OCI-LY7 (cell line): ENCODE results near the gene HACD3. TPM values are rescaled to one million over a fixed set of nuclear protein-coding genes. Genes with fewer than 3 reads are reported as not detected.

ENCODE experiments used
- BruUV-seq: library from RNA; stranded (reverse); fragments of 400-500 nt; replicated peaks from 2 replicates; lab custom pipeline; 2021; lab: Mats Ljungman, UMichigan
- CTCF ChIA-PET: fragments of 300-600 bp; sonication (Branson Sonifier 250); formaldehyde crosslinking; loops from one replicate; lab custom pipeline; 2022; ENCODE audit warnings: antibody characterized with exemption; ENCODE audit not compliant: unreplicated experiment; lab: Charles Lee
- POLR2A ChIA-PET: fragments of 300-600 bp; sonication (Branson Sonifier 250); formaldehyde crosslinking; loops from one replicate; lab custom pipeline; 2022; ENCODE audit warnings: antibody characterized with exemption; lab: Charles Lee
- DNase-seq: peaks from one replicate; pipeline ENCODE4 v3.0.0-alpha.2; 2015; ENCODE audit warnings: low spot score
- H2AFZ ChIP-seq: fragments of 200-600 bp; sonication (generic), shearing (Covaris generic); 2 replicates; pipeline ENCODE4 v1.6.1; 2014; ENCODE audit warnings: mild to moderate bottlenecking, antibody characterized with exemption, low read length, moderate library complexity
- H3K27ac ChIP-seq: fragments of 200-600 bp; sonication (generic); 2 replicates; pipeline ENCODE4 v1.5.1; 2014; ENCODE audit warnings: mixed run types, low read depth, mild to moderate bottlenecking, moderate library complexity, low read length, inconsistent platforms; ENCODE audit not compliant: poor library complexity, severe bottlenecking
- H3K36me3 ChIP-seq: fragments of 200-600 bp; sonication (generic); 2 replicates; pipeline ENCODE4 v1.6.1; 2014; ENCODE audit warnings: mild to moderate bottlenecking, antibody characterized with exemption, low read length, moderate library complexity, mixed read lengths; ENCODE audit not compliant: insufficient read depth
- H3K4me1 ChIP-seq: fragments of 200-600 bp; sonication (generic); 2 replicates; pipeline ENCODE4 v1.5.1; 2014; ENCODE audit warnings: mild to moderate bottlenecking, low read length; ENCODE audit not compliant: insufficient read depth, poor library complexity, severe bottlenecking
- H3K4me2 ChIP-seq: fragments of 200-600 bp; sonication (generic); 2 replicates; pipeline ENCODE4 v1.6.1; 2014; ENCODE audit warnings: mild to moderate bottlenecking, low read length
- H3K4me3 ChIP-seq: fragments of 200-600 bp; sonication (generic); 2 replicates; pipeline ENCODE4 v1.5.1; 2014; ENCODE audit warnings: mild to moderate bottlenecking, low read depth, low read length; ENCODE audit not compliant: poor library complexity, severe bottlenecking
- H3K79me2 ChIP-seq: fragments of 200-600 bp; sonication (generic); 2 replicates; pipeline ENCODE4 v1.6.1; 2016; ENCODE audit warnings: low read depth, mild to moderate bottlenecking, low read length, moderate library complexity, mixed read lengths; ENCODE audit not compliant: insufficient read depth
- H3K9me2 ChIP-seq: fragments of 200-600 bp; sonication (generic); 2 replicates; pipeline ENCODE4 v1.6.1; 2016; ENCODE audit warnings: mild to moderate bottlenecking, low read length, mixed read lengths; ENCODE audit not compliant: insufficient read depth
- H3K9me3 ChIP-seq: fragments of 200-600 bp; sonication (generic); 2 replicates; pipeline ENCODE4 v1.6.1; 2014; ENCODE audit warnings: mild to moderate bottlenecking, mixed run types, low read length, mixed read lengths
- H4K20me1 ChIP-seq: fragments of 200-600 bp; sonication (generic); 2 replicates; pipeline ENCODE4 v1.6.1; 2014; ENCODE audit warnings: mild to moderate bottlenecking, antibody characterized with exemption, low read length, moderate library complexity, mixed read lengths; ENCODE audit not compliant: insufficient read depth
- EZH2phosphoT487 ChIP-seq: fragments of 200-600 bp; sonication (generic); IDR thresholded peaks from 2 replicates; pipeline ENCODE4 v1.6.1; 2018; ENCODE audit warnings: low read depth, borderline replicate concordance, mild to moderate bottlenecking, mixed run types, antibody characterized with exemption, low read length, moderate library complexity, mixed read lengths
- intact Hi-C: fragments of 100-400 bp; cut with micrococcal nuclease; formaldehyde crosslinking; loops from one replicate; pipeline ENCODE4 v1.10.0; 2022; ENCODE audit not compliant: unreplicated experiment
- total RNA-seq, 2 experiments: library from RNA; depleted of rRNA in 1 of 2; stranded (reverse); fragments of >200 nt in 1 of 2; shearing (Covaris generic) in 1 of 2; gene quantifications; 2 replicates each; pipeline ENCODE4 v1.2.3, GENCODE V29; 2014 to 2022
- TF ChIP-seq, protein P1 (sequence below): fragments of 200-600 bp; sonication (generic); conservative IDR thresholded peaks from 2 replicates; pipeline ENCODE4 v1.5.1; 2014; ENCODE audit warnings: mild to moderate bottlenecking, antibody characterized with exemption, low read length, moderate library complexity, mixed read lengths

Gene HACD3
- total RNA-seq, 2 experiments from 2014 or later = 29.2 to 50.5 TPM

DNA sequence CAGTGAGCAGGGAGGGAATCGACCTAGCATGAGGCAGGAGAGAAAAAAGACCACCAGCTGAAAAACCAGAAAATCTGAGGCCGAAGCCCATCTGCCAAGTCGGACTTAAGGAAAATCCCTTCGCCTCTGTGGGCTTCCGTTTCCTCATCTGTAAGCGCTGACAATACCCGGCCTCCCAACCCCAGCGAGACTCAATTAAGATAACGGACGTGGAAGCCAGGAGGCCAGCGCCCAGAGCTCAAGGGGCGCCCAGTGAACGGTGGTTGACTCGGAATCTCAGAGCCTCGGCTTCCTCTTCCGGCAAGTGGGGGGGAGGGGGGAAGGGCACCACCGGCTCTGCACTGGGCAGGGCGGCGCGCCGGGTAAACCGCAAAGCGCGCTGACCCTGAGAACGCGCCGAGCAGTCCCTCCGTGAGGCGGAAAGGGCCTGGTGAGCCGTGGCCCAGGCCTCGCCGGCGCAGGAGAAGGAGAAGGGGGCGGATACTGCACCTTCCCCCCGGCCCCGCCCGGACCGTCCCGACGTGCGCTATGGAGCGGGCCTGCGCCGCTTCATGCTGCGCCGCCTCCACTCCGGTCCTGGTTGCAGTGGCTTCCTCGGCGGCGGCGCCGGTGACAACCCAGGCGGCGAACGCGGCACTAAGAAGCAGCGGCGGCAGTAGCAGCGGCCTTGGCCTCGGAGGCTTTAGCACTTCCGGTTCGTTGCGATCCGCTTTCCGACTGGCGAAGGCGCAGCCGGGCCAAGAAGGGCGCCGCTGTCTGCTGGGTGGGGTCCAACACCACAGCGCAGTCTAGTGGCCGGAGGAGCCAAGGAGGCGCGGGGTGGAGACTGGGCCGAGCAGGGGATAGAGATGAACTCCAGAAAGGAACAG is 13.0 kb upstream of the HACD3 start, which contains the start of gene DPP8:
Gene DPP8 (minus strand): TSS at position 693 of the 869 bp plus-strand sequence. CDS start 5,136 bp downstream, outside the sequence.
- CTCF ChIA-PET = interaction anchor here (0.6 to 1.1 kb wide), 5 partner anchors 13 to 386 kb away, joined by 3 to 7 read pairs (median 6); no protein-coding TSS in a partner anchor
- no TSS peak for BruUV-seq
- H3K9me2 ChIP-seq = no peaks in the 10 kb centered on the region
- peaks cover 35% of the 10 kb centered on the region for H3K36me3 ChIP-seq
- H2AFZ ChIP-seq = peak within 1 kb of the TSS; percentile 86
- H3K9me3 ChIP-seq = no peaks in the 10 kb centered on the region
- peak within 1 kb of the TSS; percentile 83 for H3K4me3 ChIP-seq
- intact Hi-C loops = no loop called here
- peaks cover 13% of the 10 kb centered on the region for H3K4me1 ChIP-seq
- TF ChIP-seq, protein P1, sequence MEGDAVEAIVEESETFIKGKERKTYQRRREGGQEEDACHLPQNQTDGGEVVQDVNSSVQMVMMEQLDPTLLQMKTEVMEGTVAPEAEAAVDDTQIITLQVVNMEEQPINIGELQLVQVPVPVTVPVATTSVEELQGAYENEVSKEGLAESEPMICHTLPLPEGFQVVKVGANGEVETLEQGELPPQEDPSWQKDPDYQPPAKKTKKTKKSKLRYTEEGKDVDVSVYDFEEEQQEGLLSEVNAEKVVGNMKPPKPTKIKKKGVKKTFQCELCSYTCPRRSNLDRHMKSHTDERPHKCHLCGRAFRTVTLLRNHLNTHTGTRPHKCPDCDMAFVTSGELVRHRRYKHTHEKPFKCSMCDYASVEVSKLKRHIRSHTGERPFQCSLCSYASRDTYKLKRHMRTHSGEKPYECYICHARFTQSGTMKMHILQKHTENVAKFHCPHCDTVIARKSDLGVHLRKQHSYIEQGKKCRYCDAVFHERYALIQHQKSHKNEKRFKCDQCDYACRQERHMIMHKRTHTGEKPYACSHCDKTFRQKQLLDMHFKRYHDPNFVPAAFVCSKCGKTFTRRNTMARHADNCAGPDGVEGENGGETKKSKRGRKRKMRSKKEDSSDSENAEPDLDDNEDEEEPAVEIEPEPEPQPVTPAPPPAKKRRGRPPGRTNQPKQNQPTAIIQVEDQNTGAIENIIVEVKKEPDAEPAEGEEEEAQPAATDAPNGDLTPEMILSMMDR = peak; percentile 97
- TF ChIP-seq EZH2phosphoT487 = no peak
- peaks cover 40% of the 10 kb centered on the region for H3K79me2 ChIP-seq
- H4K20me1 ChIP-seq = peaks cover 15% of the 10 kb centered on the region
- POLR2A ChIA-PET = interaction anchor here (0.6 to 1.3 kb wide), 8 partner anchors 10 to 410 kb away, joined by 3 to 7 read pairs (median 4); no protein-coding TSS in a partner anchor
- peak within 1 kb of the TSS; percentile 98 for H3K4me2 ChIP-seq
- peak within 1 kb of the TSS; percentile 83 for H3K27ac ChIP-seq
- DNase-seq = peak; percentile 96

DNA sequence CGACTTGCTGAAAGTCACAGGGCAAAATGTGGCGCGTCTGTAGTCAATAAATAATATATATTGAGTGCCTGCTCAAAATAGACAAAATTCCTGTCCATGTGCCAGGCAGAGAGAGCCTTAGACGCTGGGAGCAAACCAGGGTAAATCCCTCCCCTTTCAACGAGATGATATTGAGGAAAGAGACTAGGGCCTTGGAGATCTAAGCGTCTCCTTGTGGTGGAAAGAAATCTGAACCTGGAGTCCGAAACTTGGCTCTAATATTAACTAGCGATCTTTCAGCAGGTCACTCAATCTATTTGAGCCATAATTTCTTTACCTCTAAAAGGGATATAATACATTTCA is 12.4 kb upstream of the HACD3 start:
- peaks cover 40% of the 10 kb centered on the region for H3K79me2 ChIP-seq
- TF ChIP-seq EZH2phosphoT487 = no peak
- TF ChIP-seq, protein P1 = peak; percentile 47; the same call in 1 of the 2 replicates
- BruUV-seq = no TSS peak
- H3K4me2 ChIP-seq = peak overlapping the region; percentile 38
- peaks cover 13% of the 10 kb centered on the region for H3K4me1 ChIP-seq
- peak overlapping the region; percentile 83 for H3K27ac ChIP-seq
- no peaks in the 10 kb centered on the region for H3K9me2 ChIP-seq
- intact Hi-C loops = no loop called here
- DNase-seq = no peak
- no peaks in the 10 kb centered on the region for H3K9me3 ChIP-seq
- peak overlapping the region; percentile 86 for H2AFZ ChIP-seq
- ChIA-PET POLR2A (interaction anchor here (0.6 to 1.5 kb wide), 3 partner anchors 13 to 1807 kb away, joined by 4 to 5 read pairs (median 4); partner anchors contain the start of gene HACD3), CTCF (interaction anchor here (1.1 kb wide), 1 partner anchor 13 kb away, joined by 3 read pairs; no protein-coding TSS in a partner anchor)
- peaks cover 29% of the 10 kb centered on the region for H3K36me3 ChIP-seq
- peak overlapping the region; percentile 83 for H3K4me3 ChIP-seq
- peaks cover 15% of the 10 kb centered on the region for H4K20me1 ChIP-seq
